DMS153 treated with DMSO at 0.1 percent for 48 hours (cell line): ENCODE results near the gene GRAP2.
A peak's percentile ranks its signal among the peaks of the same experiment; 100 is the strongest.
"Not testable (repeated sequence)": the region's sequence is repeated elsewhere in the genome, so short reads cannot be mapped to it uniquely, and the experiment has no call there.

Source experiments
- DNase-seq: peaks from one replicate; lab custom pipeline; 2025; ENCODE audit not compliant: unreplicated experiment; lab: John Stamatoyannopoulos, UW

GRAP2 gene

DNA sequence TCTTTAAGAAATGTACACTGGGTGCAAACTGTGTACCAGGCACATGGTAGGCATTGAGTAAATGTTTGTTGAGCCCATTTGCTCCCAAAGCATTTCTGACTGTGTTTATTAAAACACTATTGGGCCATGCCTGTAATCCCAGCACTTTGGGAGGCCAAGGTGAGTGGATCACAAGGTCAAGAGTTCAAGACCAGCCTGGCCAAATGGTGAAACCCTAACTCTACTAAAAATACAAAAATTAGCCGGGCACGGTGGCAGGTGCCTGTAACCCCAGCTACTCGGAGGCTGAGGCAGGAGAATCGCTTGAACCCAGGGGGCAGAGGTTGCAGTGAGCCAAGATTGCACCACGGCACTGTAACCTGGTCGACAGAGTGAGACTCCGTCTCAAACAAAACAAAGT, 92.0 kb downstream of the GRAP2 start:
- not testable (repeated sequence) for DNase-seq

DNA sequence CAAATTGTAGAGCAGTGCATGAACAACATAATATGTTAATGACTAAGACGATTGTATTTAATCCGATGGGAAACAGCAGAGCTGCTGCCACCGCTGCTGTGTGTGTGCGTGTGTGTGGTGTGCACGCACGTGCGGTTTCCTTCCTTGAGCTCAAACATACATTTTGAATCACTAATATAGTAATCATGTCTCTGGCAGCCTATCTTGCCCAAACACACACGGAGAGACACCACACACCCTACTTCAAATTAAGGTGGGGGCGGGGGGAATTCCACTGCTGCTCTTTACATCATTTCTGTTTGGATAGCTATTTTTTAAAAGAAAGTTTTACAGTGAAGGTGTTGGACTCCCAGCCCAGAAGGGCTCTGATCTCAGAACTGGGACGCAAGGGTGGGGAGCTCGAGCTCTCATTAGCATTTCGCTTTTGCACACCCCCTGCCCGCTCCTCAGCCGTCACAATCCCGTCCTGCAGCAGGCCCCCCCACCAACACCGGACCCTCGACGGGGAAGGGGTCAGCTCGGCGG, 93.2 kb downstream of the GRAP2 start:
- no peak for DNase-seq

DNA sequence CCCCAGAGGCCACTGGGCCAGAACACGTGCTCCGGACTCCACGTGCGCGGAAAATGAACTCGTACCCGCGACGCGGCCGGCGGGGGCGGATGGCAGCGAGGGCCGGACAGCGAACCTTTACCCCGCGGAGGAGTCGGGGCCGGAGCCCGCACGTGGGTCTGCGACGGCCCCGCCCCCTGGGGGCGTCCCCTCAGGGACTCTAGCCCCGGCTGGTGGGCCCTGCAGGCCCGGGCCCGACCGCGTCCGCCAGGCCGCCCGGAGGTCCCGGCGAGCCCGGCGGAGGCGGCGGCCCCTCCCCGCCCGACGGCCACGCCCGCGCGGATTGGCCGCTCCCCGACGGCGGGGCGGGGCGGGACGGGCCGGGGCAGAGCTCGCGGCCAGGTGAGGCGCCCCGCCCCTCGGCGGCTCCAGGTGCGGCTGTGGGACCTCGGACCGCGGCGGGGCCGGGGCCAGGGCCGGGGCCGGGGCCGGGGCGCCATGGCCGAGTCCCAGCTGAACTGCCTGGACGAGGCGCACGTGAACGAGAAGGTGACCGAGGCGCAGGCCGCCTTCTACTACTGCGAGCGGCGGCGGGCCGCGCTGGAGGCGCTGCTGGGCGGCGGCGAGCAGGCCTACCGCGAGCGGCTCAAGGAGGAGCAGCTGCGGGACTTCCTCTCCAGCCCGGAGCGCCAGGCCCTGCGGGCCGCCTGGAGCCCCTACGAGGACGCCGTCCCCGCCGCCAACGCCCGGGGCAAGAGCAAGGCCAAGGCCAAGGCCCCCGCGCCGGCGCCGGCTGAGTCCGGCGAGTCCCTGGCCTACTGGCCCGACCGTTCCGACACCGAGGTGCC, 93.9 kb downstream of the GRAP2 start, which contains the start of gene FAM83F:
Gene FAM83F (plus strand): TSS at position 389 of the 827 bp plus-strand sequence. CDS start 89 bp downstream, at position 478.
- DNase-seq = peak; percentile 48

DNA sequence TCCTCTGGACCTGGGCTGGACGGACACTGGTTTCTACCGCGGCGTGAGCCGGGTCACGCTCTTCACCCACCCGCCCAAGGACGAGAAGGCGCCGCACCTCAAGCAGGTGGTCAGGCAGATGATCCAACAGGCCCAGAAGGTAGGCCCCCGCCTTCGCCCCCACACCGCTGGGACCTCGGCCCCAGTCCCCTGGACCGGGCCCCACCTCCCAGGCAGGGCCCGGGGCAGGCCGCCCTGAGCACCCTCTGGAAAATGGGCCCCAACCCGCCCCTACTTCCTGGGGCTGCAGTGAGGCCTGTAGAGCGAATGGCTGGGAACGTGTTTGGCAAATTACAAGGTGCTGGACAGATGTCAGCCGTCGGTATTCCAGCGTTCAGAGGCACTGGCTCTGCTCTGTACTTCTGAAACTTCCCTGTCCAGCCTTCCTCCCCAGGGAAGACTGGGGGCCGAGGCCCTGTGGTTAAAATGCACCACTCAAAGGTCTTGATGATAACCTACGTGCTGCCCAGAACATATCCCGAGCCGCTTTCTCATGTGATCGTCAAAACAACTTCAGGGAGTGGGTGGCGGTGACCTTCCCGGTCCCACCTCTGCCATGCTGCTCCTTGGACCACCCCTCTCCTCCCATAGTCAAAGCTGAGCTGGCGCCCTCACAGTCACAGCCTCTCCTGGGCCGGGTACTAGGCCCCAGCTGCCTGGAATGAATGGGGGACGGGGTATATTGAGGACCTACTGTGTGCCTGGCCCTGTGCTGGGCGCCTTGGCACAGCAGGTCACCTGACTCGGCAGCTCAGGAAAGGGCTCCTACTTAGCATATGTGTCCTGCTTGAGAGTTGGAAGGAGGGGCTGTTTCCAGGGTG, 94.7 kb downstream of the GRAP2 start:
- DNase-seq = no peak

DNA sequence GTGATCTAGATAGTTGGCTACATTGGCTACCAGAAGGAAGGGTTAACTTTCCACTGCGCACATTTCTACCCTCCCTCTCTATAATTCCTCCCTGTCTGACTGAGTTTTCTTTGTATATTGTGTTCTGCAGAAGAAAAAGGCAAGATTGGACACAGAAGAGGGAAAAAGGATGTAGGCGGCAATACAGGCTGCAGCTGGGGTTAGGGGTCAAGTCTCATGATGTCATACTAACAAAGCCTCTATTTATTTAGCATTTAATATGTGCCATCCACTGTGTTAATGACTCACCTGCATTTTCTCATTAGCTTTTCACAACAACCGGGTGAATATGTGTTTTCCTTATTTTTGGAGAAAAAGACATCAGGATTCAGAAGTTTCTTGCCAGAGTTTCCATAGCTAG, 95.8 kb downstream of the GRAP2 start:
- no peak for DNase-seq

DNA sequence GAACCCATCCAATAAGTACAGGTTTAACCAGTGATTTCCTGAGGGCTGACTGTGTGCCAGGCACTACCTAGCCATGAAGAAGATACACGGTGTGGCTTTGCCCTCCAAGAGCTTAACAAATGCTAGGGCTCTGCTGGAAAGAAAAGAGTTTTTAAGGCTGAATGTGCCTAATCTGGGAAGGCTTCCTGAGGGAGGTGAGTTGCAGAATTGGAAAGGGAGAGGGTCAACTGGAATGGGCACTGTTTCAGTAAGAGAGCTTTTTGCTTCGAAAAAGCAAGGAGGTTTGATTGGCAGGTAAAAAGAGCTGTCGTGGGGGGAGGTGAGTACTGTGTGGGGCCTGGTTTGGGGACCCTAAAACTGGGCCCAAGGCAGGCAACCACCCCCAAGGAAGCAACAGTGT, 96.5 kb downstream of the GRAP2 start:
- DNase-seq = no peak

DNA sequence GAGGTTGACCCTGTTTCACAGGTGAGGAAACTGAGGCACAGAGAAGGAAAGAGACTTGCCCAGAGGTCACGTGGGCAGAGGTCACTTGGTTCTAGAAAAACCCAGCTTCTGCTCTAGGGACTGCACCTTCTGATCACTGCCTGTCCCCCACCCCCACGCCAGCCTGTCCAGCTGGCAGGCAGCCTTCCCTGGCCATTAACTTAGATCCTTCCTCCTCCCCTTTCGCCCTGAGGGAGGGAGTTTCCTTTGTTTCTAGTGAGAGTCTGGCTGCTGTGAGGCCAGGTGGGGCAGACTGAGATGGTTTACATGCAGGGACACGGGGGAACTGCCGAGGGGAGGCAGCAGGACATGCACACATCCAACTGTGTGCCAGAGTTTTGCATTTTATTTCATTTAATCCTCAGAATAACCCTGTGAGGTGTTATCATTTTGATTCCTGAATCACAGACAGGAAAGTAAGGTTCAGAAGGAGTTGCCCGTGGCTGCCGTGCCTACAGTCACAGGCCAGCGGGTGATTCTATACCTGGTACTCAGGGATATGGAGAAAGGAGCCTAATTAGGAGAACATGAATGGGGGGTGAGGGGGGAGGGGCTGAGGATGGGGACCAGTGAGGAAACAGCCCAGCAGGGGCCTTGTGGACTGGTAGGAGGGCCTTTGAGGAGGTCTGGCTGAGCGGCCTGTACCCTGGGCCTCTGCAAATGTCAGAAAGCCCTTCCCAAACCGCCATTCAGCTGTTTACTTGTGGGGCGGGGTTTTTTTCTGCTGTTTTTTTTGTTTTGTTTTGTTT, 97.2 kb downstream of the GRAP2 start:
- peak; percentile 79 for DNase-seq

DNA sequence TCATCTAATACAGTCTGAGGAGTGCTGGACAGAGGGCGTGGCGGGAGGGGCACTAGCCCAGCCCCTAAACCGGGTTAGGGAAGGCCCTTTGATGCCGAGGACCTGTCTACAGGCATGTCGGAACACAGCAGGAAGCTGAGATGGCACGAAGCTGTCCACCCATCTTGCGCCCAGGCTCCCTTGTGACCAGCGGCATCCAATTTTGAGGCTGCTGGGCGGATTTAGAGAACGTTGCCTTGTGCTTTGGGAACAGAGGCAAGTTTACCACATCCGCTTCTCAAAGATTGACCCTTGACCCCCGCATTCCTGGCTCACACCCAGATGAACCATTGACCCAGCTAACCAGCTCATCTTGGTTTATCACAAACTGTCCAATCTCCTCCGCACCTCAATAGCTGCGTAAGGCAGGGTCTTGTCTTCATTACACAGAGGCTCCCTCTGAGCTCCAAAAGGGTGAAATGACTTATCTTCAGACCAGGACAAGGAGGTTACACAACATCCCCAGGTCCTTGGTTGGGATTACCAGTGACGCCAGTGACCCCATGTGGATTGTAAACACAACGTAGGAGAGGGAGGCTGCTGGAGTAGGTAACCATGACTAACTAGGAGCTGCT, 98.4 kb downstream of the GRAP2 start:
- DNase-seq = no peak

DNA sequence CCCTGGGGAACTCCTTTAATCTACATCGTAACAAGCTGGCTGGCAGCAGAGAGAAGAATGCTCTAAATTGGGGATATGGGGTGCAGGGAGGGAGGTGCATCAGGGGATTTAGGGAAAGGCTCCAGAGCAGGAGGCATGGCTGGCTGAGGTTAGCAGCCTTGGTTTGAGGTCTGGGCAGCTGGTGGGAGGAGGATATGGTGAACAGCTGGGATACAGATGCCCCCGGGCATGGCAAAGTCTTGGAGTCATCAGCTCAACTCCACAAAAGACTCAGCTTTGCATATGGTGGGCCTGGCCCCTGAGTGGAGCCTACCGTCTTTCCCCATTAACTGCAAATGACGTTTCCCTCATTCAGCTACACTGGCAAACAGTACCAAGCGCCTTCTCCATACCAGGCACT, 99.3 kb downstream of the GRAP2 start:
- no peak for DNase-seq

DNA sequence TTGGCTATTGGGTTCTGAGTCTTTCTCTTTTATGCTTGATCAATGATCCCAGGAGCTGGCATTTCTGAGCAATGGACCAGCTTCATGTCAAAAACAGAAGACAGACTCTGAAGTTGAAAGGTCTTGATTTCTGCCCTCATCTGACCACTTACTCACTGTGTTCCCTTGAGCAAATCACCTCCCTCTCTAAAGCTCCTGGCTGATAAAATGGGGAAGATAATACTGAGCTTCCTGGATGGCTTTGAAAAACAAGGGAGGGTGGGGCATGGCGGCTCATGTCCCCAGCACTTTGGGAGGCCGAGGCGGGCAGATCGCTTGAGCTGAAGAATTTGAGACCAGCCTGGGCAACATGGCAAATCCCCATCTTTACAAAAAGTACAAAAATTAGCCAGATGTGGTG, 100.2 kb downstream of the GRAP2 start:
- no peak for DNase-seq

DNA sequence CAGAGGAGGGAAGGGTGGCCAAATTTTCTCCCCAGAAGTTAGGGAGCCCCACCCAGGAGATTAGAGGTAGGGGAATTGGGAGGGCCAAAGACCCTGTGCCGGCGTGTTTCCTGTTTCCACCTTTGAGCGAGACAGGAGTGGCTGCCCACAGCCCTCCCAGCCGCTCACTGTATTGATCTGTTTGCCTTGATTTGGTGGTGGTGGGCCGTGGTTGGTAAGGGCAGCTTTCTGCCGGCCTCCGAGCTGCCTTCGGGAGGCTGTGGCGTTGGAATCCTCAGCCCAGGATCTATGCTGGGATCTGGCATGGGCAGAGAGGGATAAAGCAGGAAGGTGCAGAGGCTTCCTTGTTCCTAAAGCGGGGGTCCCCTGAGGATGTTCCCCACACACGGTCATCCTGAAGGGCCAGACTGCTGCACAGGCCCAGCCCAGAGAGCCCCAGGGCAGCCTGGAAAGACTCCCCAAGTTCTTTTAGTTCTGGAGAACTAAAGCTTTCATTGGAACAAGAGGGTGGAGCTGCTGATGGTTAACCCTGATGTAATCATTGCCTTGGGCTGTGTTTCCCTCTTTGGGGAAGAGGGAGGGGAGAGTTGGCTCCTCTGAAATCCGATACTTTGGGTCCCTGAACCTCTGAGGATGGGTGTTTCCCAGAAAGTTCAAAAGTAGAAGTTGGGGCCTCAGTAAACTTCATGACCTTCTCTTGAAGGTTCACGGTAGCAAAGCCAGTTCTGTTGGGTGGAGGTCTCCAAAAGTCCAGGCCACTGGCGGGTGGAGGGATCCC, 101.1 kb downstream of the GRAP2 start:
- DNase-seq = no peak

DNA sequence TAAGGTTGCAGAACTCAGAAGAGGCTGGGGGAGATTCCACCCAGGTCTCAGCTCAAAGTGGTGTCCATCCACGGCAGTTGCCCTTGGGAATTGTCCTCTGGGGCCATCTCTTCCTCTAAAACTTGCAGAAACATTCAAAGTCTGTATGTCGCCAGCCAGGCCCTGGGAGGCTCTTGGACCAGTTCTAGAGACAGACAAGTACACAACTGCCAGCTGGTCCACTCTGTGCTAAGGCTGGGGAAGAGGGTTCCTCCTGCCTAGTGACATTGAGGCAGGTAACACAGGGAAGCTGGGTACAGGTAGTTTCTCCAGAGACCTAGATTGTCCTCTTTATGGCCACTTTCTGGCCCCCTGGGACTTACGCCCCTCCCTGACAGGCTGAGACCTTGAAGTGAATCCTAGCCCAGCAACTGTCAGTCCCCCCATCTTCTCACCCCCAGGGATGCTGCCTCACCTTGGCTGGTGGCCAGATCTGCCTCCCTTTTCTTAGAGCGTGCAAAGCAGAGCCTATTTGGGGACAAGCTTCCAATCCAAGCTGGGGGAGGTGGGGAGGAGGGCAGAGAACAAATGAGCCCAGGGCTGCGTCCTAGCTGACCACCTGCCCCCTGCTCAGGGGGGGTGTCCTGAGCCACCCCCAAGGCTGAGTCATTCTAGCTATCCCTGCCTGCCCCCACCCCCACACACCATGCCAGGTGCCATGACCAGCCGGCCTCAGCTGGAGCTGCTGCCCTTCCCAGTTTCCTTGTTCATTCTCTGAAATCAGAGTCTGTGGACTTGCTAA, 102.2 kb downstream of the GRAP2 start:
- DNase-seq = no peak

DNA sequence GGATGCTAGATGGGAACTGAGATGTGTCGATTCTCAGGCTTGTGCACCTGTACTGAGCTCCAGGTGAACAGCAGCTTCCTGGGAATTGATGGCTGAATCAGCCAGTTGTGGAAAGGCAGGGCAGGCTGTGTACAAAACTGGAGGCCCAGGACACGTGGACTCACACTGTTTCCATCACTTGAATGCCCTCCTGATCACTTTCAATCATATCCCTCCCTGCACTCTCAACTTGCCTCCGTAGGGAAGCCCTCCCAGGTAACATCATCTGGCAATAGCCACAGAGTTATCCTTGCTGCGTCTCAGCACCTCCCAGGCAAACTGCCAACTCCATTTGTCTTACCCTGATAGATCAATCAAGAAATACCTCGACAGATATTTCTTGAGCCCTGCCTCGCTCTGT, 104.0 kb downstream of the GRAP2 start:
- DNase-seq = no peak

DNA sequence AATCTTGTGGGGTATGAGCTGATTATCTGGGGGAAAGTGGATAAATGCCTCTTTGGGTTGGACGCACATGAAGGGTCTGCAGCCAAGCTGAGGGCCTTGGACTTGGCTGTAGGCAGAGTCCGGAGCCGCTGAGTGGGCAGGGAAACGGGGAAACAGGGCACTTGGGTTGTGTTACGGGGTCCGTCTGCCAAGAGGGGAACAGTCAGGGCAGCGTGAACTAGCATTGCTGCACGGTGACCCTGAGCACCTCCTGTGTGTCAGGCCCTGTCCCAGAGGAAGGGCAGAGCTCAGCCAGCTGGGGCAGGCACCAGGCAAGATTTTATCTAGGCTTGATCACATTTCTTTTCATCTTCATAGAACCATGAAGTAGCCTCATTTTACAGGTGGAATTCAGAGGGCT, 105.8 kb downstream of the GRAP2 start:
- DNase-seq = no peak

DNA sequence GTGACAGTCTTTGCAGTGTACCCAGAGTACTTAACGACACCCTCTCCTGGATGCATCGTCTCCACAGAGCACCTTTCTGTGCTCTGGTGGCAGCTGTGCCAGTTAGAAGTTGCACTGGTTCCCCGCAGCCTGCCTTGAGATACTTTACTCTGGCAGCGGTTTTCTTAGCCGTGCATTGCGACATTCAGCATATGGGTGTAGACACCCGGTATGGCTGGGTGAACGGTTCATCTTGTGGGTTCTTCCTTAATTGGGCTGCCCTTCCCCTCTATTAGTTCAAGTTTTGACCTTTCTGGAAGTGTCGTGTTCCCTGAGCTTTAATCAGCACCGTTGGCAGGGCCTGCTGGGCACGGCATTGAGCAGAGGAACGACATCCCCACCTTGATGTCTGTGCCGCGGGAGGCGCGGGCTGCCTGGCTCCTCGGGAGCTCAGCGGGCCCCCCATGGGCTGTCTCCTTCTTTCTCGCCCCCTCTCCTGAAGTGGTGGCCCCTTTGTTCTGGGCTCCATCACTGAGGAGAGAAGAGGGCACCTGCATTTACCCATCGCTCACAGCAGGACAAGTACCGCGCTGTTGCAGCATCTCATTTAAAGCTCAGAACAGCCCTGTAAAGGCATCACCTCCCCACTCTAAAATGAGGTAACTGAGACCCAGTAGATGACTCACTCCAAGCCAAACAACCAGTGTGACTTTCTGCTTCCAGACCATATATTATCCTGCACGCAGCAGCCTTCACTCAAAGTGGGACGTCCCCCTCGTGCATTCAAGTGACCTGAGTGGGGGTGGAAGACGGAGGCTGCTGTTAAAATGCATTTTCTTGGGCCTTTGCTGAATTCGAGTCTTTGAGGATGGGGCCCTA, 107.2 kb downstream of the GRAP2 start:
- no peak for DNase-seq

DNA sequence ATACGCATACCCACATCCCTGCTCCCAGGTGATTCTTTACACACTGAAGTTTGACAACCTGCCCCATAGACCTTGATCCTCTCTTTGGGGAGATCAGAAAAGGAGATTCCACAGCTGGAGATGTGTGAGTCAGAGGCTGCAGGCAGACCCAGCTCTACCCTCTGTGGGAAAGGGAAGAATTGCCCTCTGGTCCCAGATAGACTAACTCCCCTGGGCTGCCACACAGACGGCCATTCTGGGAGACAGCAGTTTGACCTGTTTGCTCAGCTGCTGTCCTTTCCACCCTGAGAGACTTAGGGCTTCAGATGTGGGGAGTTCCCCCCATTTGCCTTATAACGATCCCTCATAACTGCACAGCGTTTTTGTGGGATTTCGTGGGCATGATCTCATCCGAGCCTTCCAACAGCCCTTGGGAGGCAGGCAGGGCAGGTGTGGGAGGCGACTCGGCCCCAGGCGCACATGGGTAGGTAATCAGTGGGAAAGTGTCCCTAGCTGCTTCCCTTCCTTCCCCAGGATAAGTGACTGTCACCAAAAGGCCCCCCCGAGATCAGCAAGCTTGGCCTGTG, 107.9 kb downstream of the GRAP2 start:
- no peak for DNase-seq

DNA sequence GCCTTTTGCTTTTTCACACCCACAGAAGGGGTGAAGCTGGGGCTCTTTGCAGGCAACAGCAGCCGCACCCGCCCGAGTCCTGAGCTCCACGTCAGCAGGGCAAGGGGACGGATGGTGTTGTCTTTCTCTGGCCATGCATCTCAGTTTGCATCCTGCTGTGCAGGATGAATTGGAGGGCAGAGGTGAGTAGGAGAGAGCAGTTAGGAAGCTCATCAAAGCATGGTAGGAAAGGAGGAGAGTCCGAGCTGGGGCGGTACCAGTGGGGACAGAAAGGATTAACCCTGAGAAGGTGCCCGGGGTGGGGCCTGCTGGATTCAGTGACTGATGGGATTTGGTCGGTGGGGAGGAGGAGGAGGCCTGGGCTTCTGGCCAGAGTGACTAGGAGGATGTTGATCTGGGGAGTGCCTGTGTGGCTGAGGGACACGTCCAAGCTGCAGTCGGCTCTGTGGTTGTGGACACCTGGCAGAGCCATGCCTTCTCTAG, 108.4 kb downstream of the GRAP2 start:
- DNase-seq = peak; percentile 77
